ENCODE data around the gene C1orf21.

The C1orf21 gene

DNA sequence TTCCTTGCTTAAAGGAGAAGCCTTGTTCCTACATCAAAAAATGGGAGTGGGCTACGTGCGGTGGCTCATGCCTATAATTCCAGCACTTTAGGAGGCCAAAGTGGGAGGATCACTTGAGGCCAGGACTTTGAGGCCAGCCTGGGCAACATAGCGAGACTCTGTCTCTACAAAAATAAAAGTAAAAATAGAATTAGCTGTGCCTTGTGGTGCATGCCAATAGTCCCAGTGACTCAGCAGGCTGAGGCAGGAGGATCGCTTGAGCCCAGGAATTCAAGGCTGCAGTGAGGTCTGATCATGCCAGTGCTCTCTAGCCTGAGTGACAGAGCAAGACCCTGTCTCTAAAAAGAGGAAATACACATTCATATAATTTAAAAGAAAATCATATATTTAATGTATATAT, 127.1 kb downstream of the C1orf21 start:
- DNase-seq (ENCODE audit: low spot score): no peak

DNA sequence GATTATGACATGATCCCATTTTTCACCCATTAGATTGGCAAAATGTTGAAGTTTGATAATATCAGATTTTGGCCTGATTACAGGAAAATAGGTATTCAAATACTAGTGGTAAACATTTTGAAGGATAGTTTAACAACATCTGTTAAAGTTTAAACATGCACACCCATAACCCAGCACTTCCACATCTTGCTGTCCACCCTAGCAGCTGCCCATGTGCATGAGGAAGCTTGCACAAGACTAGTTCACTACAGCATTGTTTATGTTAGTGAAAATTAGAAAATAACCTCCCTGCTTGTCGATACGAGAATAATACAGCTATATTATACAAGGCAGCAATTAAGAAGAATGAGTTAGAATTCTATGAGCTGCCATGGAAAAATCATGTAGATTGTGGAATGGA, 127.6 kb downstream of the C1orf21 start:
- no peak for DNase-seq (ENCODE audit: low spot score)

DNA sequence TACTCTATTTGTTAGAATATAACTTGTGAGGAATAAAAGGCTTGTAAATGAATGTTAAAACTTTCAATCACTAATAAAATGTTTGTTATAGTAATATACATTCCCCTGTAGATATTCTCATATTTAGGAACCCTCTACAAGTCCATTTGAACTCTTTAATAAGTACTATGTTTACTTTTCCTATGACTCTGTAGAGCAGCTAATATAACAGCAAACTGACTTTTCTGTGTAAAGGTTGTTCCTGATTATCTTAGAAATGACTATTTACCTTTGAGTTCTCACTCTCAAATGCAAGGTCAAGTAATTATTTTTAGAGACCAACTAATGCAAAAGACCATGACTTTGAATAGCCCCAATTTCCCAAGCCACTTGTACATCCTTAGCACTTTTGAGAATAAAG, 130.3 kb downstream of the C1orf21 start:
- DNase-seq (ENCODE audit: low spot score): no peak

DNA sequence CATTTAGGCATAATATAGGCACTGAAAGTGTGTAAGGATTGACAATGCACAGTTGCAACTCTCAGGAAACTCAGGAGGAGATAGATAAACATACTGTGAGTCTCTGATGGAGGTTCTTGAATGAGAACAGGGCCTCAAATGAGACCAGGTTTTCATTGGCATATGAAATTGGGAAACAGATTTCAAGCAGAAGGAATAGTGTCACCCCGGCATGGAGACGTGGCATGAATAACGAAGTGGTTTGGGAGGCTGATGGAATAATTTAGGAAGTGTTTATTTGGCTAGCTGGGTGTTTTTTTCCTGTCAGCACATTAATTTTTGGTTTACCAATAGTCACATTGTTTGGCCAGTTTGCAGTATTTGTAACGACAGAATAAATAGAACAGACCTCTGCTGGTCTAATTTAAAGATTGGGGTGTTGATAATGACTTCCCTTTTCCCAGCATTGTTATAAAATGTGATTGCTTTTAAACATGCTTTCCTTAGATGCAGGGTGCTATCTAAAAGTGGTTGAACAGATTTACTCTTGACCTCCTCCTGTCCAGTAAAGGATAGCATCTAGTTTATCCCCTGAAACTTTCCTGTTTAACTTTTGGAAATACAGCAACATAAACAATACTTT, 132.0 kb downstream of the C1orf21 start:
- DNase-seq (ENCODE audit: low spot score): no peak

DNA sequence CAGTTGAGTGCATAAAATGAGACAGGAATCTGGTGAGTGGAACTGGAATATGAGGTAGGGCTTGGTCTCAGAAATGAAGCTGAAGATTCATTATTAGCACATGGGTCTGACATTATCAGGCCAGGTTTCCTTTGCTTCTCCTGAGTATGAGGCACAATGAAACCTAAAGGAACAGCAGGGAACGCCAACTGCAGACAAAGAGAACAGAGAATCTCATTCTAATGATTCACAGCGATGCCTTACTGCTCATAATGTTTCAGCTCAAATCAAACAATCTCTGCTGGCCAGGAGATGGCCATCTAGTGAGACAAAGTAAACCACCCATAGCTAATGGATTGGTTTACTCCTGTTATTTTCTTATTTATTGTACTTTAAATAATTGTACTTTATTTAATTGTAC, 133.5 kb downstream of the C1orf21 start:
- no peak for DNase-seq (ENCODE audit: low spot score)

DNA sequence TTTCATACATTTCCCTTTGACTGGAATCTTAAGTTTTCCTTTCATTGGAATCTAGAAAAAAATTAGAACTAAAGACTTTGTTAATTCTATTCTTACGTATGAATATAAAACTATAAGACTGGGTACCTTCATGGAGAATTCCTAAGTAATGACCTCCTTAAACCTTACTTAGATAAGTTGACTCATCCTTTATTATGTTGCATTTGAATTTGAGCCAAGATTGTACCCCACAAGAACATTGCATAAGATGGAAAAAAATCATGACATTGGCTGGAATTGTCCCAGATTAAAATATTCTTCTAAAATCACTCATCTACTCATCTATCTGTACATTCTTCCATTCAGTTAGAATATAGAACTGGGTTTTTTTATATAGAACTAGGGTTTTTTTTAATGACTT, 137.4 kb downstream of the C1orf21 start:
- no peak for DNase-seq (ENCODE audit: low spot score)

DNA sequence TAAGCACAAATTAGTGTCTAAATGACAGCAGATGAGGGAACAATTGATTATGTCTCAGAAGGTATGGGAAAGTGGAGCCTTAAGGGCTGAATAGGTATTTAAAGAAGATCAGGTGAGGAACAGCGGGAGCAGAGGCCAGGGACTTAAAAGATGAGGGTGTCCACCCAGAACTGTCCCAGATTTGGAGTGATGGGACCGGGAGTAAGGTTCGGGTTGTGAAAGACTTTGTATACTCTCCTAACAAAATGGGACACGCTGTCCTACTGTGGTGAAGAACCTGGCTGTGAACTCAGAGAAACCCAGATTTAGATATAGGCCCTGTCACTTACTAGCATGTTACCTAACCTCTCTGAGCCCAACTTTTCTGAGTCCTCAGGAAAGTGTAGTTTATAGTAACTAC, 140.6 kb downstream of the C1orf21 start:
- no peak for DNase-seq (ENCODE audit: low spot score)

DNA sequence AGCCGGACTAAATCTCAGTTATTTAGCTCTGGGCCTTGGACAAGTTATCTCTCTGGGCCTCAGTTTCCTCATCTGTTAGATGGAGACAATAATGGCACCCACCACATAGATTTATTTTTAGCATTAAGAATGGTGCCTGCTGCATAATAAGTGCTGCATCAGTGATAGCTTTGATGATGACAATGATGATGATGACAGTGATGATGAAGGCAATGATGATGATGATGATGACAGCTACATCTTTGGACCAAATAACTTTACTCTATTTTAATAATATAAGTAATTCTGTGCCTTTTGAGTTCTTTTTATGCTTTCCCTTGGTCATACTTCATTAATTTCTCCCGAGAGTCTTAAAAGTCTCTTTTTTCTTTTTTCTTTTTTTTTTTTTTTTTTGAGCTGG, 143.4 kb downstream of the C1orf21 start:
- no peak for DNase-seq (ENCODE audit: low spot score)

DNA sequence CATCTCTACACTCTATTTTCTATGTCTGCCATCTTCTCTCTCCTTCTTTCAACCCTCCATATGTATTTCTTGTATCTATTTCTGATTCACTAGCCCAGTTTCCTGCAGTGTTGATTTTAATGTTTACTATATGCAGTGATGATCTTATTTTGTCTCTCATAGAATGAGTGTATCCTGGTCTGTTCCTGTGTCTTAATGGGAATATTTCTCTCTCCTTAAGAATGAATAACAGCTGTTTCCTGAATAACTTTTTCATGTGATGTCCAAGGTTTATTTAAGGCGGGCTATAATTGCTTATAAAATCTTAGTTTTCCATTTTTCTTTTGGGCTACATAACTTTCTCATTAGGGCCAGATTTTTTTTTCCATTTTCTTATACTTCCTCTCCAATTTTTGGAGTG, 144.5 kb downstream of the C1orf21 start:
- no peak for DNase-seq (ENCODE audit: low spot score)

DNA sequence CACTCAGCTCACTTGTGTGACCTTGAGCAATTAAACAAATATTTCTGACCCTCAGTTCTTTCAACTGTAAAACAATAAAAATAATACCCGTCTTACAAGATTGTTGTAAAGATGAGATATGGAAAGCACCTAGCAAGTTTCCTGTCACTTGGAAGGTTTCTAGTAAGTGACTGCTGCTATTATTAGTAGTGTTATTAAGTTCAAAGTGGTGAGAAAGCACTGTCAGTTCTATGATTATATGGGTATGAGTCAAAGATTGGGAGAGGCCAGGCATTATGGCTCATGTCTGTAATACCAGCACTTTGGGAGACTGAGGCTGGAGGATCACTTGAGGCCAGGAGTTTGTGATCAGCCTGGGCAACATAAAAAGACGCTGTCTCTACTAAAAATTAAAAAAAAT, 145.4 kb downstream of the C1orf21 start:
- no peak for DNase-seq (ENCODE audit: low spot score)

DNA sequence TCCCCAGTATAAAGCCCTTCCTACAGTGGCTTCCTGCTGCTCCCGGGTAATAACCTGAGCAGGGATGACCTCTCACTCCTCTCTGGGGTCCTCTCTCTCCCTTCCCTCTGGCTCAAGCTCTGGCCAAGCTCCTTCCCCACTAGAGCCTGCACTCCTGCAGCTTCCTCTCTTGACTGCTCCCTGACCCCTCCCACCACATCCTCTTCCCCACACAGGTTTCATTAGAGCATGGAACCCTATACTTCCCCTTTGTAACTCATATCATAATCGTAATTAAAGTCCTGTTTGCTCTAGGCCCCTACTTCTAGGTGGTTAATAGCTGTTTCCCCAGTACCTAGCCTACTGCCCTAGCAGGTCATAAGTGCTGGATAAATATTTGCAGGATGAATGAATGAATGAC, 146.2 kb downstream of the C1orf21 start:
- DNase-seq (ENCODE audit: low spot score): no peak

DNA sequence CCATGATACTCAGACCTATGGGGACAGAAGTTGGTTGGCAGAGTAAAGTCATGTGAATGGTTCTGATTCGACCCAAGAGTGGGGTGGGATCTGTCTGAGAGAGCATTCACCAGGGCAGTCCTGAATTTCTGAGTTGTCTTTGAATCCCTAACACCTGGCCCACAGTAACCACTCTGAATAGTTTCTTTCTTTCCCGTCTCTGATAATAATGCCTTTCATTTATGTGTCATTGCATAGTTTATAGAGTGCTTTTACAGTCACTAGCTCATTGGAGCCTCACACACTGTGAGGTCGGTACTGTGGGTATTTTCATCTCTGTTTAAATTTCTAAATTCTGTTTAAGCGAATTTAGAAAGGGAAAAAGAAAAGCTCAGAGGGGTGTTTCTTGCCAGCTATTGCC, 147.1 kb downstream of the C1orf21 start:
- peak; percentile 53 for DNase-seq (ENCODE audit: low spot score)

DNA sequence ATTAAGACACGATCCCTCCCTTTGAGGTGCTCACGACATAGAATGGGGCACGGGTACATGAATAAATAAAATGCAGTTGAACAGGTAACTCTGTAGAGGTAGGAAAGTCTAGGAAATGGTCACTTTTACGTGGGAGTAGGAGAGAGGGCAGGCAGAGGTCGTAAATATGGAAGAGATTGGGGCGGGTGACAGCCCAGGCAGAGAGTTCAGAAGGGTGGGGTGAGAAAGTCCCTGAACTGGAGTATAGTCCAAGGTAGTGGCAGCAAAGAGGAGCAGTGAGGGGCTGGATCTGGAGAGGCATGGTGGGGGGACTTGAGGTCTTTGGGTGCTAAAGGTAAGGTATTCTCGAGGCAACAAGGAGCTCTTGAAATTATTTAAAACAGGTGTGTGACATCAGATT, 147.9 kb downstream of the C1orf21 start:
- no peak for DNase-seq (ENCODE audit: low spot score)

DNA sequence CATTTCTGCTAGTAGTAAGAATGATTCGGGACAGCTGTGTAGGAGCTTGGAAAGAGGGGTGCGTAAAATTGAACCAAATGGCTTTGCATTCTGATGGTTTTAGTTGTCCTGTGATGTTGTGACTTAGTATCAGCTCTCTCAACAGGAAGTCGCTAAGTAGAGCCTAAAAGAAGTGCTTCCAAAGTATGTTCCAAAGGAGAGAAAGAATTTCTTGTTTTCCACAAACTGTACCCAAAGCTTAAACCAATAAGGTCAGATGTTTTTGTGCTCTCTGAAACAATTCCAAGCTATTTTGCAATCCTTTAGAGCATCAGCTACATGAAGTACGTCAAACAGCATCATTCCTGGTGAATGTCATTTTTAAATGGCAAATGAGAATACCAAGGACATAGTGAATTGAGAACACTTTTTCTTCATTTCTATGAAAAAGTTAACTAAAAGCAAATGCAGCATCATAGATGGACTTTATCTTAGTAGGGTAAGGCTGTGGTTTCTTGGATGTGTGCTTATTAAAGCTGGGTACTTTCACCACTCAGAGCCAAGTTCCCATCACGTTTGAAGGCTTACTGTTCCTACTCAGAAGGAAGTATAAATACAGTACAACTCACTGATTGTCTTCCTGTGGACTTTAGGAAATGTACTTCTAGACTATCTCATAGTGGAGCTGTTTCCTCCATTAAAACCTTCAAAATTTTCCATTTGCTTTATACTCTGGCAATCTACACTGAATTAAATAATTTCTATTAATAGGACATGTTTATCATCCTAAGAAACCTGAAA, 148.6 kb downstream of the C1orf21 start:
- no peak for DNase-seq (ENCODE audit: low spot score)

DNA sequence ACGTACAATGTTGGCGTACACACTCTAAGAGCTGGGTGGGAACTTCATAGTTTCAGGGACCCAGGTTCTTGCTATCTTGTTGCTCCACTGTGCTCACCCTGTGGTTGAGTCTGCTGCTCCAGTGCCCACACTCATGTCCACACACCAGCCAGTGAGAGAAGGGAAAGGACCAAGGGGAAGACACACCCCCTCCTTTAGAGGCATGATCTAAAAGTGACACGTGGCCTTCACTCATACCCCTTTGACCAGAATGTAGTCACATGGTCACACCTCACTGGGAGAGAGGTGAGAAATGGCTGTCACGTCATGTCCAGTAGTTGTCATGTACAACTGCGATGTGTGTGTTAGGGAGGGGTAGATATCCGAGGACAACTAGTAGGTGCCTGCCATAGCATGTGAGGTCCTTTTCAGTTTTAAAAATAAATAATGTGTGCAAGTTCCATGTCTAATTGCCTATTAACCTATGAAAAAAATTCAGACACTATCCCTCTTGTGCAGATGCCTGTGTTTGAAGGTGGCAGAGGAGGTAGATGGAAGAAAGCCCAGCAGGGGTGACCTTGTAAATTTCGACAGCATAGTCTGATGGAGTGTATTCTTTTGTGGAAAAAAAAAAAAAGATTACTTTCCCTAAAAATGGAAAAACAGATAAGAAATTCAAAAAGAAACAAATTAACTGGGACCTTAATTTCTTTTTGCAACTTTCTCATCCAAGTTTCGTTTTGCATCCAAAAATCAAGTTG, 149.6 kb downstream of the C1orf21 start:
- no peak for DNase-seq (ENCODE audit: low spot score)

DNA sequence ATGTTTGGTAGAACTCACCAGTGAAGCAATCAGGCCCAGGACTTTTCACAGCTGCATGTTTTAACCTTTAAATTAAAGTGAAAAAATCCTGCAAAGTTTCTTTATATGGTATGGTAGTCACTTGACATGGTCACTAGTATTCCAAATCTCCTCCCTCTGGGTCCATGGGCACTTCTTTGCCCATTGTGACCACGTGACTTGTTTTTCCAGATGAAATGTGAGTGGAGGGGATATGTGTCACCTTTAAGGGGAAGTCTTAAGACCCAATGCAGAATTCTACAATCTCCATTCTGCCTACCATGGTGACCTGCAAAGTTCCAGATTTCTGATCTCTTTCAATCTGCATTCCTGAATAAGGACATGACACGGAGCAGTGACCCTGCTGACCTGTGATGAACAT, 152.8 kb downstream of the C1orf21 start:
- no peak for DNase-seq (ENCODE audit: low spot score)

DNA sequence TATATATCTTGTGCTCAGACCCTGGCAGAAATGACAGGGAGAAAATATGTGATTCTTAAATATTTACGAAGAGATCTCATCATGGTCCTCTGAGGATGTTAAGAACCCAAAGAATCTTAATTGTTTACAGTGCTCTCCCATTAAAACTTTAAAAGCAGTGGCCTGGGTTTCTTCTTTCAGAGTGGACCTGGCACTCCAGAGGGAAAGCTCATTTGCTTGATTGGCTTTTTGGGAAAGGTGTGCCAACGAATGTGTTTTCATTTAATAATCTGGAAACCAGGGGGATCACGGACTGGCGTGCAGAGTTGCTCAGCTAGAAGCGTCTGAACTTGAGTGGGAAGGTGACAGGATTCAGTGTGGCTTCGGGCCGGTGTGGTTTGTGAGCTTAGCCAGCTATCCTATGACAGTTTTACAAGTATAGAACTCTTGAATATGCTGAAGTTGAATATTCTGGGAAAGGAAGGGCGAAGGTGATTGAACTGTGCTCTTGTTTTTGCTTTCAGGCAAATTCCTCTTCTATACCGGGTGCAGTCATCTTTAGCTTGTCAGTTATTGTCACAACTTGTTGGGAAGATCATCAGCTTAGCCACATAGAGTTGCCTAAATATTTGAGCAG, 154.8 kb downstream of the C1orf21 start:
- DNase-seq (ENCODE audit: low spot score): no peak

DNA sequence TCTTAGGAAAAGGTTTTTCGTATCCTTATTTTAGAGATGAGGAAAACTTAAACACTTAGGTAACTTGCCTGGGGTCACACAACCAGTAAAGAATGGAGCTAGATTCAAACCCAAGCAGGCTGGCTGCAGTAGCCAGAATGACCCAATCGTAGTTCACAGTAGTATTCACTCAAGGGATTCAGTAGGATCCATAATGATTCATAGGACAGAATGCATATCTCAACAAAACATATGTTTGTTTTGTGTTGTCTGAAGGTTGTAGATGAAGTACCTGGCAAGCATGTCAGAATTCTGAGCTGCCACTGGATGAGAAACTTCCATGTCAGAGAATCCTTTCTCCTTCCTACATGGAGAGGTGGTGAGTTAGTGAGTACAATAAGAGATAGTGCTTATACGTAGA, 155.5 kb downstream of the C1orf21 start:
- DNase-seq (ENCODE audit: low spot score): no peak

DNA sequence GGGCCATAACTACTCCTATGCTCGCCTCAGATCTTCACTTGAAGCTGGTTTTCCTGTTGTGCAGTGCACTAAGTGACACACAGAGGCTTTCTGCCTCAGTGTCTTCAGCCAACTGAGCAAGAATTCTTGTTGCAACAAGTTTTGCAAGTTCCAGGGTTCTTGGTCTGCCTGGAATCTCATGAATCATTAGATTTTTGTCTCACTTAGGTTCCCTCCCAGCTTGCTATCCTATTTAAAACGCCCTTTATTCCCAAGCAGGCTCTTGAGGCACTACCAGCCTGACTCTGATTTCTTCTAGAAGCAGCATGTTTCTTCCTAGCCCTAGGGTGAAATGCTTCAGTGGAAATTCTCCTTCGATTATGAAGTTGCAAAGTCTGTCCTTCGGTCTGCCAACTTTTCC, 158.8 kb downstream of the C1orf21 start:
- no peak for DNase-seq (ENCODE audit: low spot score)

DNA sequence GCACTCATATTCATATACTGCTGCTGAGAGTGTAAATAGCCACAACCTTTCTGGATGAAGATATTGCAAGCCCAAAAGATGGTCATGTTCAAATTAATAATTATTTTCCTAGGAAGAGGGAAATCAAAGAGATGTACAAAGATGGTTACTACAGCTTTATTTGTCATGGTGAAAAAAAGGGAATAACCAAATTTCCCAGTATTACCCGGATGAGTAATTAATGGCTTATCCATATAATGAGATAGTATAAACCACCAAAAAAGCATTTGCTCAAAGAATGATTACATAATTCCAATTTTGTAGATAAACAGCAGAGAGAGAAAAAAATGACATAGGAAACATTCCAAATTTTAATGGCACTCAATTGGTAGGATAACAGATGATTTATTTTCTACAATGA, 165.6 kb downstream of the C1orf21 start:
- DNase-seq (ENCODE audit: low spot score): no peak

DNA sequence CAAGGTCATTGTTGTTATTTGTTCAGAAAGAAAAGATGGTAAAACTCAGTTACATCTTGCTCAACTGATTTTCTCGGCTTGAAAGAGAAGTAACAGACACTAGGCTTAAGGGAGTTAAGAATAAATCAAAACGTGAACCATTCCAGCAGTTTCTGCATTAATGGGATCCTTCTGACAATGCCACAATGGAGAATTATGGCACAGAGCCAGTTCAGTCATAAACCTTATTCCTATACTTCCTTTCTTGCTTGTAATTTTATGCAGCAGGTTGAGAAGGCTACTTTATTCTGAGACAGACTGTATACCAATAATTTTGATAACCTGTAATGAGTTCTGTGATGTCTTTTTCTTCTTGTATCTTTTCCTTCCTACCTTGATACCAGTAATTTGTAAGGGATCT, 167.0 kb downstream of the C1orf21 start:
- no peak for DNase-seq (ENCODE audit: low spot score)

DNA sequence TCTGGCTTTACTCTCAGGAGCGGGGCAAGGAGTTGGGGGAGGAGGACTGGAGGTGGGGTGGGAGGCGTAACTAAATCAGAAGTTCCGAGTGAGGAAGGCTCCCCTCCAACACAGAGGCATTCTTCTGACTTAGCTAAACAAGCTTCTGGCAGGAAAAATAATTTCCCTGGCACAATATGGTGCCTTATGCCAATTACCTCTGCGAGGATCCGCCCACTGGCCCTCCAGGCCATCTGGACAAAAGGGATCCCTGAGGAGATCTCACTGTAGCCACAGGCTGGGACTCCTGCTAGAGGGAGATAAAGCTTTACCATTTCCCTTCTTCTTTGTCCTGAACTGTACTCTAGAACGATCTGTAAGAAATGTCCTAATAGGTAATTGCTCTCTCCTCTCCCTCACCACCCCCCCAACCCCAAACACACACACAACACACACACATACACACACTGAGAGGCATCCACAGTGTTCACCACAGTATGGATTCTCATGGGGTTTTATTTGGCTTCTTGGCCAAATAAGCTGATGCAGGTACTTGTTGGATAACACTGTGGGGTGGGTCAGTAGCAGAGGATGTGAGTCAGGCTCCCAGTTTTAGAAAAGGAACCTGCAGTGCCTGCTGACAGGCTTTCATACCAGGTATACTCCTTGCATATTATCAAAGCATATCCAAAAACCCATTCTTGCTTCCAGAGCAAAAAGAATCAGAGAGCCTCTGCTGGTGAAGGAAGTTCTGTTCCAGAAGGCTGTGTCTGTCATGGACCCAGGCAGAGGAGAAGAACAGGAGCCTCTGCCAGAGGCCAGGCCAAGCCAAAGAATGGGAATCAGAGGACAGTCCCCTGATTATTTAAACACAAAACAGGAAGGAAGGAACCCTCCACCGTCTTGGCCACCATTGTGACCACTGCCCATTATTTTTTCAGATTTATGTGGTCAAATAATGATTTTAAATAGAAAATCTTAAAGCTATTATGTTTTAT, 169.1 kb downstream of the C1orf21 start:
- DNase-seq (ENCODE audit: low spot score): no peak

All from pons (tissue), 1 donor.